Heart left ventricle (tissue), 16 donors: ENCODE data around the gene NLRP3. TPM values are rescaled to one million over a fixed set of nuclear protein-coding genes. Genes with fewer than 3 reads are reported as not detected.
A peak's percentile ranks its signal among the peaks of the same experiment; 100 is the strongest.

Experiments used
- ATAC-seq, 4 donors: fragments of 200-7000 bp; cut with Tn5 transposase; one replicate each; pipeline ENCODE4 v1.9.1; 2020 to 2022; ENCODE audit warnings: moderate library complexity in 4 of 4, mild to moderate bottlenecking in 3 of 4, moderate number of reproducible peaks in 1 of 4
- DNase-seq, 5 donors: peaks; one replicate each; pipeline ENCODE4 v3.0.0-alpha.2; 2020
- H3K27ac ChIP-seq, 12 donors: fragments of 200-600 bp; sonication (generic) in 4 of 12; one replicate each; pipeline versions ENCODE4 v1.5.0 to v1.8.0; 2016 to 2022; ENCODE audit warnings: mild to moderate bottlenecking in 2 of 12
- H3K27me3 ChIP-seq, 9 donors: fragments of 200-600 bp; sonication (generic) in 2 of 9; one replicate each; pipeline versions ENCODE4 v1.5.1 to v1.8.0; 2016 to 2022; ENCODE audit warnings: mild to moderate bottlenecking in 3 of 9
- H3K36me3 ChIP-seq, 9 donors: fragments of 200-600 bp; sonication (generic) in 2 of 9; one replicate each; pipeline versions ENCODE4 v1.5.0 to v1.8.0; 2018 to 2022; ENCODE audit warnings: mild to moderate bottlenecking in 2 of 9
- H3K4me1 ChIP-seq, 12 donors: fragments of 200-600 bp; sonication (generic) in 4 of 12; one replicate each; pipeline versions ENCODE4 v1.5.0 to v1.8.0; 2016 to 2022; ENCODE audit warnings: mild to moderate bottlenecking in 3 of 12
- H3K4me3 ChIP-seq, 12 donors: fragments of 200-600 bp; sonication (generic) in 4 of 12; one replicate each; pipeline versions ENCODE4 v1.5.0 to v1.8.0; 2017 to 2022; ENCODE audit warnings: mild to moderate bottlenecking in 9 of 12, moderate library complexity in 4 of 12
- H3K9me3 ChIP-seq, 12 donors: fragments of 200-600 bp; sonication (generic) in 4 of 12; one replicate each; pipeline versions ENCODE4 v1.5.0 to v1.8.0; 2016 to 2022; ENCODE audit warnings: mild to moderate bottlenecking in 1 of 12
- POLR2A ChIP-seq, 2 donors: fragments of 450-650 bp; IDR thresholded peaks; one replicate each; pipeline ENCODE4 v1.6.1; 2017; ENCODE audit warnings: antibody characterized with exemption in 2 of 2, mild to moderate bottlenecking in 2 of 2, moderate library complexity in 2 of 2
- WGBS, 4 donors: extraction: QIAGEN DNeasy Blood & Tissue Kit in 2 of 4; methylation state at CpG; one replicate each; pipeline versions ENCODE4 v1.1.5 to v1.1.7; 2013 to 2018; 5-methylcytosine and 5-hydroxymethylcytosine counted together
- intact Hi-C, 10 donors: fragments of 100-400 bp; cut with DNase I; formaldehyde crosslinking; loops; one replicate each; pipeline versions ENCODE4 v1.11.1 to v1.14.2; 2022
- polyA plus RNA-seq, 2 donors: library from polyadenylated mRNA; stranded (reverse); fragments of 200-250 nt; gene quantifications; one replicate each; pipeline ENCODE4 v1.2.3, GENCODE V29; 2013
- total RNA-seq, 9 donors: library from RNA; depleted of rRNA in 2 of 9; stranded (reverse); fragments of >200 nt in 2 of 9; fragmentation: NEBNext Ultra II Directional in 3 of 9; extraction: Animal tissue kit (Norgen Biotek cat#: 25700) in 3 of 9; gene quantifications; one replicate each; pipeline versions ENCODE4 v1.1.0 to v1.2.4, GENCODE V29; 2016 to 2023
- TF ChIP-seq, protein P1 (sequence below), 12 donors: fragments of 200-600 bp; sonication (generic) in 4 of 12; IDR thresholded peaks; one replicate each; pipeline versions ENCODE4 v1.5.0 to v1.8.0; 2018 to 2022; ENCODE audit warnings: antibody characterized with exemption in 12 of 12, mild to moderate bottlenecking in 5 of 12
- donor health status: ischemic (EF 13 %, LVEDD 7.1; RV severe dilation, severe dysfunction).
- donor health status: healthy with polysubstance abuse.
- donor health status: DM: no; HTN: yes; CAD: no.
- donor health status: DM: no; HTN: no; CAD: no.
- donor health status: ischemic (EF 25% LVEDD 6.9; RV normal size, moderate dysfunction).
- donor health status: ischemic (EF 25% LVEDD 5.7; RV mildly dilated, moderate dysfunction).
- donor health status: healthy.
- donor health status: DM: yes; HTN: yes; CAD: no.
- donor health status: ischemic (EF 35%, LVEDD 5.7; RV mildly dilated, moderate dysfunction).
- donor health status: nonischemic (EF 11% LVEDD 7.7; RV severe dilation, severe dysfunction).
- donor health status: DM: yes; HTN: yes; CAD: no.
- donor health status: PGD.
- donor health status: ischemic (EF 29% LVEDD 5.4; RV normal size, mild dysfunction).
- donor health status: nonischemic (EF 23%, LVEDD 6.1; RV moderate dilation, normal function).

The NLRP3 gene
- total and polyA plus RNA-seq, 11 donors: 0.19 to 8.3 (median 0.60) TPM

DNA sequence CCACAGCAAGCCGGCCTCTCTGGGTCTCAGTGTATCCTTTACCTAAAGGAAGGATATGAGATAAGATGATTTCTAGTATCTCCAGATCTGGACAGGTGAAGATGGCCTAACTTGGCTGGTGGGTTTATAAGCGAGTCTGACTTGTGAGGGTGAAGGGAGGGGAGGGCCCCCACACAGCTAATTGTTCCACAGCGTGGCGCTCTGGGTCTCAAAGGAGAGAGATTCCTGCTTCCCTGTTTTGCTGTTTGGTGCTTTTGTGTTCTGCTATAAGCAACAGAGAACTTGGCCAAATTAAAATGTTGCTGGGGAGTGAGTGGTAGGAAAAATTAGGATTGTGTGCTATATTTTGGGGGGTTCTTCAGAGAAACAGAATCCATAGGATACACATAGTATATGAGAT is 28.9 kb upstream of the NLRP3 start:
- H3K9me3 ChIP-seq: no peaks in the 10 kb centered on the region
- intact Hi-C loops: loop anchor here in 1 of 10 donors (5.0 kb wide), 1 partner anchor 100 kb away; no protein-coding TSS in a partner anchor
- TF ChIP-seq POLR2A (IDR thresholded peaks at IDR 0.05): no peak
- TF ChIP-seq, protein P1, sequence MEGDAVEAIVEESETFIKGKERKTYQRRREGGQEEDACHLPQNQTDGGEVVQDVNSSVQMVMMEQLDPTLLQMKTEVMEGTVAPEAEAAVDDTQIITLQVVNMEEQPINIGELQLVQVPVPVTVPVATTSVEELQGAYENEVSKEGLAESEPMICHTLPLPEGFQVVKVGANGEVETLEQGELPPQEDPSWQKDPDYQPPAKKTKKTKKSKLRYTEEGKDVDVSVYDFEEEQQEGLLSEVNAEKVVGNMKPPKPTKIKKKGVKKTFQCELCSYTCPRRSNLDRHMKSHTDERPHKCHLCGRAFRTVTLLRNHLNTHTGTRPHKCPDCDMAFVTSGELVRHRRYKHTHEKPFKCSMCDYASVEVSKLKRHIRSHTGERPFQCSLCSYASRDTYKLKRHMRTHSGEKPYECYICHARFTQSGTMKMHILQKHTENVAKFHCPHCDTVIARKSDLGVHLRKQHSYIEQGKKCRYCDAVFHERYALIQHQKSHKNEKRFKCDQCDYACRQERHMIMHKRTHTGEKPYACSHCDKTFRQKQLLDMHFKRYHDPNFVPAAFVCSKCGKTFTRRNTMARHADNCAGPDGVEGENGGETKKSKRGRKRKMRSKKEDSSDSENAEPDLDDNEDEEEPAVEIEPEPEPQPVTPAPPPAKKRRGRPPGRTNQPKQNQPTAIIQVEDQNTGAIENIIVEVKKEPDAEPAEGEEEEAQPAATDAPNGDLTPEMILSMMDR (IDR thresholded peaks at IDR 0.05): no peak
- no peak for DNase-seq
- H3K27me3 ChIP-seq: peaks cover 0 to 10% (median 0%) of the 10 kb centered on the region in 9 donors
- no peak overlapping the region for H3K4me3 ChIP-seq
- ATAC-seq: no peak
- peaks cover 0 to 26% (median 0%) of the 10 kb centered on the region in 12 donors for H3K4me1 ChIP-seq
- H3K27ac ChIP-seq: no peak overlapping the region
- WGBS, 4 donors: 49 to 70% (median 67%) methylated on average over 4 of the region's 4 CpGs
- H3K36me3 ChIP-seq: no peaks in the 10 kb centered on the region

DNA sequence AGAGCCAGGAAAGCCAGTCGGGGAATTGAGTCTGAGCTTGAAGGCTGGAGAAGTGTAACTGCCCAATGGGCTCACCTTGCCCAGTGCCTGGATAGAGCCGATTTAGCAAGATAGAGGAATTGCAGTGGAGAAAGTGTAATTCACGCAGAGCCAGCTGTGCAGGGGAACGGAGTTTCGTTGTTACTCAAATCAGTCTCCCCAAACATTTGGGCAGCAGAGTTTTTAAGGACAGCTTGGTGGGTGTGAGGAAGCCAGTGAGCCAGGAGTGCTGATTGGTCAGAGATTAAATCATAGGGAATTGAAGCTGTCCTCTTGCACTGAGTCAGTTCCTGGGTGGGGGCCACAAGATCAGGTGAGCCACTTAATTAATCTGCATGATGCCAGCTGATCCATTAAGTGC is 28.4 kb upstream of the NLRP3 start:
- Histone ChIP-seq H3K9me3 (no peaks in the 10 kb centered on the region), H3K27ac (no peak overlapping the region), H3K27me3 (peaks cover 0 to 10% (median 0%) of the 10 kb centered on the region in 9 donors), H3K4me1 (peaks cover 0 to 26% (median 0%) of the 10 kb centered on the region in 12 donors), H3K4me3 (no peak overlapping the region), H3K36me3 (no peaks in the 10 kb centered on the region)
- no peak for DNase-seq
- intact Hi-C loops: loop anchor here in 1 of 10 donors (5.0 kb wide), 1 partner anchor 100 kb away; no protein-coding TSS in a partner anchor
- no peak for ATAC-seq
- TF ChIP-seq, protein P1 (IDR thresholded peaks at IDR 0.05): no peak
- no peak for TF ChIP-seq POLR2A (IDR thresholded peaks at IDR 0.05)
- WGBS, 4 donors: 62 to 77% (median 69%) methylated on average over 5 of the region's 5 CpGs

DNA sequence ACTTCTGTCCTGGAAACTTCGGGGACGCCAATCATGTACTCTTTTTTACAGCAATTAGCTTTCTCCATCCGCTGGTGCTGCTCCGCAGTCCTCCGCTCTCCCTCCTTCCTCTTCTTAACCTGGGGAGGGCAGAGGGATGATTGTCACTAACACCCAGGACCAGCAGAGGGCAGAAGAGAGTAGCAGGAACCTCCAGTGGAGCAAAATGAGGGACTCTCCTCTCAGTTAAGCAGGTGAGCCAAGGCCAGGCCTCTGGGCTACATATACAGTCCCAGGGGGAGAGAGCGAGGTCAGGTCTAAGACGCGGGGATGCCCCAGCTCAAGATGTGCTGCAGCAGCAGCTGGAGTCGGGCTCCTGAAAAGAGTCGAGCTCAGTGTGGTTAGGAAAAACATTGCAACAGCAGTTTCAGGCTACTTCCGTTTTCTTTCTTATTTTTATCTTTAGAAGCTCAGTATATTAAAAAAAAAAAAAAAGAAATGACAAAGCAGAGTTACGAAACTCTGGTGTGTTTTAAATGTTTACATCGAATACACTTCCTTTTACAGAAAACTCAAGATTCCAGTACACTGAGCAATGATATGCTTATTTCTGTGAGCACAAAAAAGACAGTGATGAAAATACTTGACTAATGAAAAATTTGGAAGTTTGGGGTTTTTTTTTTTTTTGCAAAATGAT is 25.7 kb upstream of the NLRP3 start:
- Histone ChIP-seq H3K9me3 (no peaks in the 10 kb centered on the region), H3K4me1 (peaks cover 0 to 26% (median 0%) of the 10 kb centered on the region in 12 donors), H3K4me3 (peak overlapping the region in 7 of 12 donors; percentile 8 to 46 (median 36)), H3K27me3 (peaks cover 0 to 10% (median 0%) of the 10 kb centered on the region in 9 donors), H3K36me3 (no peaks in the 10 kb centered on the region), H3K27ac (peak overlapping the region in 2 of 12 donors; percentile 38 to 76)
- DNase-seq (peak; percentile 69 to 78 (median 75)), ATAC-seq (peak; percentile 88 to 96 (median 92))
- whole genome bisulfite sequencing, 4 donors: 13 to 18% (median 16%) methylated on average over 13 of the region's 13 CpGs
- intact Hi-C loops: loop anchor here in 8 of 10 donors (1.0 to 5.0 kb wide), 4 partner anchors 97 to 1417 kb away; no protein-coding TSS in a partner anchor
- TF ChIP-seq POLR2A (IDR thresholded peaks at IDR 0.05): no peak
- TF ChIP-seq, protein P1 (IDR thresholded peaks at IDR 0.05): peak in 11 of 12 donors; percentile 70 to 94 (median 82)

DNA sequence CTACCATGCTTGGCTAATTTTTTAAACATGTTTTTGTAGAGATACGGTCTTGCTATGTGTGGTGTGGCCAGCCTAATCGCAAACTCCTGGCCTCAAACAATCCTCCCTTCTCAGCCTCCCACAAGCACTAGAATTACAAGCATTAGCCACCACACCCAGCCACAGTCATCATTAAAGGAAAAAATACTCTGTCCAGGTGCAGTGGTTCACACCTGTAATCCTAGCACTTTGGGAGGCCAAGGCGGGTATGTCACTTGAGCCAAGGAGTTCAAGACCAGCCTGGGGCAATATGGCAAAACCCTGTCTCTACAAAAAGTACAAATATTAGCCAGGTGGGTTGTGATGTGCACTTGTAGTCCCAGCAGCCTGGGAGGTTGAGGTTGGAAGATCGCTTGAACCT is 25.0 kb upstream of the NLRP3 start:
- no peaks in the 10 kb centered on the region for H3K36me3 ChIP-seq
- DNase-seq (no peak), ATAC-seq (no peak)
- peaks cover 0 to 26% (median 0%) of the 10 kb centered on the region in 12 donors for H3K4me1 ChIP-seq
- TF ChIP-seq, protein P1 (IDR thresholded peaks at IDR 0.05): no peak
- TF ChIP-seq POLR2A (IDR thresholded peaks at IDR 0.05): no peak
- 89 to 100% (median 96%) methylated on average over 4 of the region's 4 CpGs for WGBS, 4 donors
- no peaks in the 10 kb centered on the region for H3K9me3 ChIP-seq
- intact Hi-C loops: loop anchor here in 8 of 10 donors (1.0 to 5.0 kb wide), 4 partner anchors 96 to 1416 kb away; no protein-coding TSS in a partner anchor
- peaks cover 0 to 6% (median 0%) of the 10 kb centered on the region in 9 donors for H3K27me3 ChIP-seq
- peak overlapping the region in 1 of 12 donors; percentile 76 for H3K27ac ChIP-seq
- no peak overlapping the region for H3K4me3 ChIP-seq
